Thyroid gland (tissue), 4 donors: ENCODE results near the gene SKIDA1.
"Not testable (repeated sequence)": the region's sequence is repeated elsewhere in the genome, so short reads cannot be mapped to it uniquely, and the experiment has no call there.

Experiments
- POLR2A ChIP-seq, 2 donors: fragments of 450-650 bp; IDR thresholded peaks; one replicate each; pipeline ENCODE4 v1.6.1; 2017; ENCODE audit warnings: antibody characterized with exemption in 2 of 2, mild to moderate bottlenecking in 2 of 2, moderate library complexity in 1 of 2
- TF ChIP-seq, protein P1 (sequence below), 6 experiments: fragments of 200-600 bp in 3 of 6; fragments of 450-650 bp in 3 of 6; sonication (generic) in 3 of 6; IDR thresholded peaks; one replicate each; pipeline ENCODE4 v1.5.1; 2016 to 2019; ENCODE audit warnings: antibody characterized with exemption in 6 of 6, mild to moderate bottlenecking in 2 of 6, inconsistent platforms in 1 of 6, moderate library complexity in 1 of 6

DNA sequence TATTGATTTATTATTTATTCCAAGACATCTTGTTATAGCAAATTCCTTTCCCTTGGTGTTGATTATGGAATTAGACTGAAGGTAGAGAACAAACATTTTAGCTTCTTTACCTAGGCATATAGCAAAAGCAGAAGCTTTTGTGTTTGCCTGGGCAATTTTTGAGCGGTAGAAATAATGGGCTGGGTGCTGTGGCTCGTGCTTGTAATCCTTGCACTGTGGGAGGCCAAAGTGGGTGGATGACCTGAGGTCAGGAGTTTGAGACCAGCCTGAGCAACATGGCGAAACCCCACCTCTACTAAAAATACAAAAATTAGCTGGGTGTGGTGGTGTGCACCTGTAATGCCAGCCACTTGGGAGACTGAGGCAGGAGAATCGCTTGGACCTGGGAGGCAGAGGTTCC lies 15.2 kb upstream of the SKIDA1 start:
- TF ChIP-seq, protein P1, sequence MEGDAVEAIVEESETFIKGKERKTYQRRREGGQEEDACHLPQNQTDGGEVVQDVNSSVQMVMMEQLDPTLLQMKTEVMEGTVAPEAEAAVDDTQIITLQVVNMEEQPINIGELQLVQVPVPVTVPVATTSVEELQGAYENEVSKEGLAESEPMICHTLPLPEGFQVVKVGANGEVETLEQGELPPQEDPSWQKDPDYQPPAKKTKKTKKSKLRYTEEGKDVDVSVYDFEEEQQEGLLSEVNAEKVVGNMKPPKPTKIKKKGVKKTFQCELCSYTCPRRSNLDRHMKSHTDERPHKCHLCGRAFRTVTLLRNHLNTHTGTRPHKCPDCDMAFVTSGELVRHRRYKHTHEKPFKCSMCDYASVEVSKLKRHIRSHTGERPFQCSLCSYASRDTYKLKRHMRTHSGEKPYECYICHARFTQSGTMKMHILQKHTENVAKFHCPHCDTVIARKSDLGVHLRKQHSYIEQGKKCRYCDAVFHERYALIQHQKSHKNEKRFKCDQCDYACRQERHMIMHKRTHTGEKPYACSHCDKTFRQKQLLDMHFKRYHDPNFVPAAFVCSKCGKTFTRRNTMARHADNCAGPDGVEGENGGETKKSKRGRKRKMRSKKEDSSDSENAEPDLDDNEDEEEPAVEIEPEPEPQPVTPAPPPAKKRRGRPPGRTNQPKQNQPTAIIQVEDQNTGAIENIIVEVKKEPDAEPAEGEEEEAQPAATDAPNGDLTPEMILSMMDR (IDR thresholded peaks at IDR 0.05), result not testable (repeated sequence)
- TF ChIP-seq POLR2A (IDR thresholded peaks at IDR 0.05), result not testable (repeated sequence)
